Activated naive CD4-positive, alpha-beta T cell treated with anti-CD3 and anti-CD28 coated beads, Interleukin-2, amount 50 U/mL, for 24 hours (primary cell): ENCODE results near the gene HOOK2.

ENCODE experiments used
- H3K27ac Mint-ChIP-seq: one replicate; pipeline ENCODE4 v1.8.0; 2021; ENCODE audit warnings: mild to moderate bottlenecking, mixed read lengths
- H3K27me3 Mint-ChIP-seq: one replicate; pipeline ENCODE4 v1.8.0; 2021; ENCODE audit warnings: mixed read lengths
- H3K36me3 Mint-ChIP-seq: one replicate; pipeline ENCODE4 v1.8.0; 2021; ENCODE audit warnings: mixed read lengths
- H3K4me1 Mint-ChIP-seq: one replicate; pipeline ENCODE4 v1.8.0; 2021; ENCODE audit warnings: mixed read lengths
- H3K4me3 Mint-ChIP-seq: one replicate; pipeline ENCODE4 v1.8.0; 2021; ENCODE audit warnings: mild to moderate bottlenecking, mixed read lengths
- H3K9me3 Mint-ChIP-seq: one replicate; pipeline ENCODE4 v1.8.0; 2021; ENCODE audit warnings: mixed read lengths

Gene HOOK2

DNA sequence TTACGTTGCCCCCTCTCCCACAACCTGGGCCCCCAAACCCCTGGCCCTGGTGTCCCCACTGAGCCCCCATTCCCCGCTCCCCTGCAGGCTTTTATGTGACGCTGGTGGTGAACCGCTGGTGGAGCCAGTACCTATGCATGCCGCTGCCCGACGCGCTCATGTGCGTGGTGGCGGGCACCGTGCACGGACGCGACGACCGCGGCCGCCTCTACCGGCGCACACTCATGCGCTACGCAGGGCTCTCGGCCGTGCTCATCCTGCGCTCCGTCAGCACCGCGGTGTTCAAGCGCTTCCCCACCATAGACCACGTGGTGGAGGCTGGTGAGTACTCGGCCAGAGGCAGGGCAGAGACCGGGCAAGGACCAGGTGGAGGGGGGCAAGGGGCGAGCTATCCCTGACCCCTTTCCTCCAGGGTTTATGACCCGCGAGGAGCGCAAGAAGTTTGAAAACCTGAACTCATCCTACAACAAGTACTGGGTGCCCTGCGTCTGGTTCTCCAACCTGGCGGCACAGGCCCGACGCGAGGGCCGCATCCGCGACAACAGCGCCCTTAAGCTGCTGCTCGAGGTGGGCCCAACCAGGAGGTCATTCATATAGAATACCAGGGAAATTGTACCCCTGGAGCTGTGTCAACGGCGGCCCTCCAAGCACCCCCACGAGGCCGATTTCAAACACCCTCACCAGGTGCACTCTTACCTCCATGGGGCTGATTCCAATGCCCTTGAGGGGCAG is 20.7 kb downstream of the HOOK2 start:
- no peak overlapping the region for H3K4me3 Mint-ChIP-seq
- H3K27ac Mint-ChIP-seq: no peak overlapping the region
- H3K9me3 Mint-ChIP-seq: no peaks in the 10 kb centered on the region
- H3K27me3 Mint-ChIP-seq: peaks cover 5% of the 10 kb centered on the region
- H3K36me3 Mint-ChIP-seq: no peaks in the 10 kb centered on the region
- peaks cover 4% of the 10 kb centered on the region for H3K4me1 Mint-ChIP-seq

- Mint-ChIP-seq H3K36me3 (peaks cover 6% of the 10 kb centered on the region), H3K4me1 (peaks cover 5% of the 10 kb centered on the region), H3K4me3 (no peak overlapping the region), H3K9me3 (no peaks in the 10 kb centered on the region), H3K27ac (peak overlapping the region; percentile 55), H3K27me3 (peaks cover 5% of the 10 kb centered on the region)
Measured at GRCh38 chr19:12752056-12752781, 23.1 kb downstream of the HOOK2 start.

DNA sequence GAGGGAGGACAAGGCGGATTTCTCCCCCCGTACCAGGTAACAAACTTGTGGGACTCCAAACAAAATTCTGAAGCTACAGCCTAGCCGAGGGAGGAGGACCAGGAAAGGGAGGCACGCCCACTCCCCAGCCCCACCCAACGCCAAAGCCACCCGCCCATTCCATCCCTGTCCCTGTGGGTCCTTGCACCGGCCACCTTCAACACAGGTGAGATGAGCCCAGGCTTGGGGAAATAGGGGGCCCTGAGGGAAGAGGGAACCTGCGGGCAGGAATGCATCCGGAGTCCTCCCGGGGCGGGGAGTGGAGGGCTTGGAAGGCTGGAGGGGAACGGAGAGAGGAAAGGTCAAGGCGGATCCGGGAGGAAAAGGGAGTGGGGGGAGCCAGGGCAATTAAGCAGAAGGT is 23.7 kb downstream of the HOOK2 start, which contains the start of gene BEST2:
BEST2 (plus strand) TSS at position 157 of the 400 bp plus-strand sequence. CDS start 802 bp downstream, outside the sequence.
- no peaks in the 10 kb centered on the region for H3K9me3 Mint-ChIP-seq
- peak within 1 kb of the TSS; percentile 55 for H3K27ac Mint-ChIP-seq
- H3K4me1 Mint-ChIP-seq: peaks cover 5% of the 10 kb centered on the region
- H3K36me3 Mint-ChIP-seq: peaks cover 9% of the 10 kb centered on the region
- H3K4me3 Mint-ChIP-seq: no peak within 1 kb of the TSS
- H3K27me3 Mint-ChIP-seq: peaks cover 5% of the 10 kb centered on the region

GRCh38 chr19:12750851-12751250 is 24.5 kb downstream of the HOOK2 start:
- Mint-ChIP-seq H3K4me1 (peaks cover 5% of the 10 kb centered on the region), H3K27me3 (peaks cover 5% of the 10 kb centered on the region), H3K36me3 (peaks cover 9% of the 10 kb centered on the region), H3K9me3 (no peaks in the 10 kb centered on the region), H3K4me3 (no peak overlapping the region), H3K27ac (no peak overlapping the region)

DNA sequence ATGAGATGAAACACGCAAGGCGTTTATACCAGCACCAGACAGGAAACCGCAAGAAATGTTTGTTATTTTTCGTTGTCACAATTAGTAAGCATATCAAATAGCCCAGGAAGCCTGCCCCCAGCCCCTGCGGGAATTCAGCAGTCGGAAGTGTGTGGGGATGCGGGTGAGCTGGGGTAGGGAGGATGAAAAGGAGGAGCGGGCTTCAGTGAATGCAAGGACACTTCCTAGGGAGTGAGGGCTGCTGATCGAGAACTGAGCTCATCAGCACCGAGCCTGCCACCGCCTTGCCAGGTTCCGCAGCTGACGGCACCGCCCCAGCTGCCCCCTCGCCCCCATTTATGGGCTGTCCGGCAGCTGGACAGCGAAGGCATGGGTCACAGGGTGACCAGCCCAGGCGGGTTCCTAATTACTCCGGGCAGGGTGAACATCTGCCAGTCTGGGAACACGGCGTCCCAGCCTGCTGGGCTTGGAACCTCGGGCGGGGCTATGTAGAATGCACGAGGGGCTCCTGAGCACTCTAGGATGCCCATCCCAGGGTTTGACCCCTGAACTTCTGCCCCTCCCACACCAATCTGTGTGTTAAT is 25.3 kb downstream of the HOOK2 start:
- Mint-ChIP-seq H3K4me3 (no peak overlapping the region), H3K27ac (no peak overlapping the region), H3K27me3 (peaks cover 3% of the 10 kb centered on the region), H3K36me3 (peaks cover 11% of the 10 kb centered on the region), H3K4me1 (peaks cover 5% of the 10 kb centered on the region), H3K9me3 (no peaks in the 10 kb centered on the region)

- peaks cover 11% of the 10 kb centered on the region for H3K36me3 Mint-ChIP-seq
- H3K4me3 Mint-ChIP-seq: no peak overlapping the region
- H3K27ac Mint-ChIP-seq: peak overlapping the region; percentile 51
- peaks cover 3% of the 10 kb centered on the region for H3K27me3 Mint-ChIP-seq
- peaks cover 5% of the 10 kb centered on the region for H3K4me1 Mint-ChIP-seq
- H3K9me3 Mint-ChIP-seq: no peaks in the 10 kb centered on the region
Measured at GRCh38 chr19:12748489-12748888, 26.9 kb downstream of the HOOK2 start.

DNA sequence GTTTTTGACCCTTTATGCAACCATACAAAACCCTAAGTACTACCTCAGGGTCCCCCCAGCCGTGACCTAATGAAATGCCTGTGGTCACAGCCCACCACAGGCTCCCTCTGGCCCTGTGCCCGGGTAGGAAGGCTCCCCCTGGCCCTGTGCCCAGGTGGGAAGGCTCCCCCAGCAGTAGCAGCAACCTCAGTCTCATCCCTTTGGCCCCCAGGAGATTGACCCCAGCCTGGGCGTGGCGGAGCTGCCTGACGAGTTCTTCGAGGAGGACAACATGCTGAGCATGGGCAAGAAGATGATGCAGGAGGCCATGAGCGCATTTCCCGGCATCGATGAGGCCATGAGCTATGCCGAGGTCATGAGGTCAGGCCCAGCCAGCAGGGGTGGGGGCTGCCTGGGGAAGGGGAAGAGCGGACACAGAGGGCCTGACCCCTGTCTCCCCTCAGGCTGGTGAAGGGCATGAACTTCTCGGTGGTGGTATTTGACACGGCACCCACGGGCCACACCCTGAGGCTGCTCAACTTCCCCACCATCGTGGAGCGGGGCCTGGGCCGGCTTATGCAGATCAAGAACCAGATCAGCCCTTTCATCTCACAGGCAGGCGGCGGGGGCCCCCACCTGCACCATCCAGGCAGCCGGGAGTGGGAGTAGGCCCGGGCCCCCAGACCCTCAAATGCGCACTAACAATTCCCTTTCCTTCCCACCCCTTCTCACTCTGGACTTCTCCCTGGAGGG is 30.0 kb downstream of the HOOK2 start:
- H3K27ac Mint-ChIP-seq: no peak overlapping the region
- H3K4me1 Mint-ChIP-seq: peaks cover 5% of the 10 kb centered on the region
- peaks cover 13% of the 10 kb centered on the region for H3K36me3 Mint-ChIP-seq
- no peak overlapping the region for H3K4me3 Mint-ChIP-seq
- no peaks in the 10 kb centered on the region for H3K9me3 Mint-ChIP-seq
- peaks cover 1% of the 10 kb centered on the region for H3K27me3 Mint-ChIP-seq

DNA sequence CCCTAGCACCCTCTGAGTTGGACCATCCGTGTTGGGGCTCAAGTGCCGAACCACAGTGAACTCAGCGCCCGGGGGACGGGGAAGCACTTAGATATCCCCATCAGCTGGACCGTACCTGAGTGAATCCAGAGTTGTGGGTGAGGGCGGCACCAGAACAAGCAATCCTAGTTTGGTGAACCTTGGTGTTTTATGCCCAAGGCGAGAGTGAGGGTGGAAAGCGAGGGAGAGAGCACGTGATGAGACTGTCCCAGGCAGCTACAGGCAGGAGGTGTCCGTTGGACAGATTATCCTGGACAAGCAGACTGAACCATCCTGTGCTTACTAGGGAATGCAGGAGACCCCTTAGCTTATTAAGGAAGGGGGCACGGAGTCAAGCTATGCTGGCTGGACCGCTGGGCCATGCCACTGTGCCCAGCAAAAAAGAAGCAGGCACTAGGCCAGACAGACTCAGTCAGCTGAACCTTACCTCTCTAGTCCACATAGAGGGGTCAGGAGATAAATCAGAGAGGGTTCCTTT is 37.5 kb downstream of the HOOK2 start:
- H3K27me3 Mint-ChIP-seq: no peaks in the 10 kb centered on the region
- H3K4me3 Mint-ChIP-seq: peak overlapping the region; percentile 100
- H3K27ac Mint-ChIP-seq: peak overlapping the region; percentile 87
- no peaks in the 10 kb centered on the region for H3K9me3 Mint-ChIP-seq
- H3K36me3 Mint-ChIP-seq: peaks cover 4% of the 10 kb centered on the region
- H3K4me1 Mint-ChIP-seq: peaks cover 27% of the 10 kb centered on the region

GRCh38 chr19:12736995-12737834 is 38.1 kb downstream of the HOOK2 start, which contains the start of gene GET3:
Gene GET3, plus strand, starts transcription at chr19:12737497. Its CDS starts 9 bp downstream, at chr19:12737506.
- Mint-ChIP-seq H3K4me1 (peaks cover 34% of the 10 kb centered on the region), H3K27ac (peak within 1 kb of the TSS; percentile 87), H3K27me3 (no peaks in the 10 kb centered on the region), H3K4me3 (peak within 1 kb of the TSS; percentile 100), H3K9me3 (no peaks in the 10 kb centered on the region), H3K36me3 (peaks cover 5% of the 10 kb centered on the region)

DNA sequence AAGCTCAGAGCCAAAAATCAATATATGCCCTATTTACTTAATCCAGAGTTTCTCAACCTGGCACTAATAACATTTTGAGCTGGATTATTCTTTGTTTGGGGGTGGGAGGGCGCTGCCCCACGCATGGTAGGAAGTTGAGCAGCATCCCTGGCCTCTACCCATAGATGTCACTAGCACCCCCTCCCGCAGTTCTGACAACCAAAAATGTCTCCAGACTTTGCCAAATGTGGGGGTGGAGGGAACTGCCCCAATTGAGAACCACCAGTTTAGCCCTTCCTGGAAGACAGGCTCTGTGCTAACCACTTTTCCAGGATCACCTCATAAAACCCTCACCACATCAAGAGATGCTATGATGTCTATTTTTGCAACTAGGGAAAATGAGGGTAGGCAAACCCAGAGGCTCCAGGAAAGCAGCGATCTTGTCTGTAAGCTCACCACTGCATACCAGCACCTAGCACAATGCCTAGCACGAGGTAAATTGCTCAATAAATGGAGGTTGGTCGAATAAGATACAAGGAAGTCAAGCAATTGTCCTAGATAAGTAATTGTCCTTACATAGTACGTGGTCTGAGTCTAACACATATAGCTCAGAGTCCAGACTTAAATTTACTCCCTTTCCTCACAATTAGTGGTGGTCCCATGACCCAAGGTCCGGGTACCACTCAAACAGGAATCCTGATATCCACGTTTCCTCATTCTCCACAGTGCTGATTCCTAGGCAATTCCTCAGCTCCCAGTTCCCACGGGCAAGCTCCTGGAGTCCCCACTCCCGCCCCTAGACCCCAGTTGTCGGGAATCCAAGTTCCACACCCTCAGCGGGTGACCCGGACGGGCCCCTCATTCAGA is 41.8 kb downstream of the HOOK2 start:
- peak overlapping the region; percentile 93 for H3K27ac Mint-ChIP-seq
- H3K4me1 Mint-ChIP-seq: peaks cover 43% of the 10 kb centered on the region
- H3K36me3 Mint-ChIP-seq: peaks cover 10% of the 10 kb centered on the region
- H3K4me3 Mint-ChIP-seq: peak overlapping the region; percentile 92
- H3K27me3 Mint-ChIP-seq: no peaks in the 10 kb centered on the region
- H3K9me3 Mint-ChIP-seq: no peaks in the 10 kb centered on the region

DNA sequence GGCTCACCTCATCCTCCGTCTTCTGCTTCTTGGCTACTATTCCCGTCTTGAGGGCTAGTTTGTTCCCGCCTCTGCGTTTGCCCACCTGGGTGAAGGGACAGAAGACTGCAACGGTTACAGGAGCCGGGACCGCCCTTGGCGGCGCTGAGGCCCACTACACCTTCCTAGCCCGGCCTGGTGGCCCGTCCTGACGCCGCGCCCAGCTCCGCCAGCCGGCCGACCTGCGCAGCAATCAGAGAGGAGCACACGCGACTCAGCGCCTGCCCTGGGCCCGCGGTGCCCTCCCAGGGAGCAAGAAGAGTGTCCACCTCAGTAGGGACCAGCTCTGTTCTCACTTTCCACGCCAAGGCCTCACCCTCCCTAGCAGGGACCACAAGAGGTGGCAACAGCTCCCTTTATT is 44.0 kb downstream of the HOOK2 start:
- Mint-ChIP-seq H3K9me3 (no peaks in the 10 kb centered on the region), H3K27me3 (no peaks in the 10 kb centered on the region), H3K27ac (no peak overlapping the region), H3K4me3 (no peak overlapping the region), H3K36me3 (peaks cover 8% of the 10 kb centered on the region), H3K4me1 (peaks cover 31% of the 10 kb centered on the region)

- Mint-ChIP-seq H3K36me3 (peaks cover 8% of the 10 kb centered on the region), H3K9me3 (no peaks in the 10 kb centered on the region), H3K27ac (peak overlapping the region; percentile 5), H3K4me1 (peaks cover 31% of the 10 kb centered on the region), H3K4me3 (no peak overlapping the region), H3K27me3 (no peaks in the 10 kb centered on the region)
Measured at GRCh38 chr19:12730064-12730463, 45.3 kb downstream of the HOOK2 start.

DNA sequence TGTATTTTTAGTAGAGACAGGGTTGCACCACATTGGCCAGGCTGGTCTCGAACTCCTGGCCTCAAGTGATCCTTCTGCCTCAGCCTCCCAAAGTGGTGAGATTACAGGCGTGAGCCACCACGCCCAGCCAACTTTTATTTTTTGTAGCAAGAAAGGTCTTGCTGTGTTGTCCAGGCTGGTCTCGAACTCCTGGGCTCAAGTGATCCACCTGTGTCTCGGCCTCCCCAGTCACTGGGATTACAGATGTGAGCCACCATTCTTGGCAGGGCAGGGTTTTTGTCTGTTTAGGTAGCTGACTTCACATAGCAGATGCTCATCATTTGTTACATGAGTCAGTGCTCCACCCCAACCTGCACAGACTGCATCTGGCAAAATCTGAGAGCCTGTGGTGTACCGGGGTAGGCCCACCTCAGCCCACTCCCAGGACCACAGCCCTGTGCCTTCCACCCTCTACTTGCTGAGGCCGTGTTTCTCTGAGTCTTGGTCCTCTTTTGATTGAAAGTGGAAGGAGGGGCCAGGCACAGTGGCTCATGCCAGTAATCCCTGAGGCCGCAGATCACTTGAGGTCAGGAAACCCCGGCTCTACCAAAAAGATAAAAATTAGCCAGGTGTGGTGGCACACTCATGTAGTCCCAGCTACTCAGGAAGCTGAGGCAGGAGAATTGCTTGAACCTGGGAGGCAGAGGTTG is 47.5 kb downstream of the HOOK2 start:
- H3K36me3 Mint-ChIP-seq: peaks cover 8% of the 10 kb centered on the region

More for the DNA sequence above, 47.5 kb downstream of the HOOK2 start:
- Mint-ChIP-seq H3K4me3 (no peak overlapping the region), H3K27ac (no peak overlapping the region), H3K9me3 (no peaks in the 10 kb centered on the region), H3K4me1 (peaks cover 36% of the 10 kb centered on the region), H3K27me3 (no peaks in the 10 kb centered on the region)
